Muscle layer of duodenum (tissue), 2 donors: ENCODE measurements around the gene GLDN.
A peak's percentile ranks its signal among the peaks of the same experiment; 100 is the strongest.

Source experiments
- H3K27ac ChIP-seq: one replicate; pipeline ENCODE4 v1.7.0; 2013; ENCODE audit warnings: mild to moderate bottlenecking, low read length
- H3K27me3 ChIP-seq: one replicate; pipeline ENCODE4 v1.7.0; 2013; ENCODE audit warnings: low read depth, mild to moderate bottlenecking, control low read depth, low read length
- H3K36me3 ChIP-seq, 2 donors: one replicate each; pipeline ENCODE4 v1.7.0; 2013; ENCODE audit warnings: low read length in 2 of 2, control low read depth in 1 of 2, mild to moderate bottlenecking in 1 of 2; ENCODE audit not compliant: insufficient read depth in 2 of 2, control insufficient read depth in 1 of 2
- H3K4me1 ChIP-seq, 2 donors: one replicate each; pipeline ENCODE4 v1.7.0; 2013; ENCODE audit warnings: low read length in 2 of 2, mild to moderate bottlenecking in 2 of 2, control low read depth in 1 of 2, moderate library complexity in 1 of 2; ENCODE audit not compliant: insufficient read depth in 2 of 2, control insufficient read depth in 1 of 2
- H3K4me3 ChIP-seq, 2 donors: one replicate each; pipeline ENCODE4 v1.7.0; 2013; ENCODE audit warnings: low read length in 2 of 2, low read depth in 1 of 2, mild to moderate bottlenecking in 1 of 2
- H3K9me3 ChIP-seq, 2 donors: one replicate each; pipeline ENCODE4 v1.7.0; 2013; ENCODE audit warnings: low read length in 2 of 2, control low read depth in 1 of 2, mild to moderate bottlenecking in 1 of 2; ENCODE audit not compliant: control insufficient read depth in 1 of 2
- donor health status: healthy.

The GLDN gene

DNA sequence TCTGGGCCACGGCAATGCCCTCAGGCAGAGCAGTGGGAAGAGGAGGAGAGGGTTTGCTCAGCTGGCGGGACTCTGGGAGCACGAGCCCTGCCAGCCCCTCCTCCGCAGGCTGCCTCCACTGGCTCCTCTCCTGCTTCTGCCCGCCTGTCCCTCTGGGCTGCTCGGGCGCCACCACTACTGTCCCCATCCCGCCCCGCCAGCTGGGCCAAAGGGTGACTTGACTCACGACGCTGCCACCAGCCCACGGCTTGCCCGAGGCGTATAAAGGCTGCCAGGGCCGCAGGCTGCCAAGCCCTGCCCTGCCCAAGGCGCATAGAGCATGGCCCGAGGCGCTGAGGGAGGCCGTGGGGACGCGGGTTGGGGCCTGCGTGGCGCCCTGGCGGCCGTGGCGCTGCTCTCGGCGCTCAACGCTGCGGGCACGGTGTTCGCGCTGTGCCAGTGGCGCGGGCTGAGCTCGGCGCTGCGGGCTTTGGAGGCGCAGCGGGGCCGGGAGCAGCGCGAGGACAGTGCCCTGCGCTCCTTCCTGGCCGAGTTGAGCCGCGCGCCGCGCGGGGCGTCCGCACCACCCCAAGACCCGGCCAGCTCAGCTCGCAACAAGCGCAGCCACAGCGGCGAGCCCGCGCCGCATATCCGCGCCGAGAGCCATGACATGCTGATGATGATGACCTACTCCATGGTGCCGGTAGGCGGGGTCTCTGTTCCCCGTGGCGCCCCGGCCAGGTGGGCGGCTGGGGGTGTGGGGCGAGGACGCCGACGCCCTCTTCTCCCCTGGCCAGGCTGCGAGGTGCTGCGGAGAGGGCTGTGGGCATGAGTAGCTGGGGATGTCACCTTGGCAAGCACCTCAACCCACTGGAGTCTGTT, at the start of gene GLDN:
Gene GLDN, plus strand, starts transcription at position 290 of the 861 bp plus-strand sequence. Its CDS starts 30 bp downstream, at position 320.
- H3K27ac ChIP-seq, result no peak within 1 kb of the TSS
- H3K4me1 ChIP-seq, result peaks cover 0 to 3% of the 10 kb centered on the region in 2 donors
- H3K36me3 ChIP-seq, result no peaks in the 10 kb centered on the region
- H3K27me3 ChIP-seq, result no peaks in the 10 kb centered on the region
- H3K9me3 ChIP-seq, result no peaks in the 10 kb centered on the region
- peak within 1 kb of the TSS; percentile 17 to 66 for H3K4me3 ChIP-seq

DNA sequence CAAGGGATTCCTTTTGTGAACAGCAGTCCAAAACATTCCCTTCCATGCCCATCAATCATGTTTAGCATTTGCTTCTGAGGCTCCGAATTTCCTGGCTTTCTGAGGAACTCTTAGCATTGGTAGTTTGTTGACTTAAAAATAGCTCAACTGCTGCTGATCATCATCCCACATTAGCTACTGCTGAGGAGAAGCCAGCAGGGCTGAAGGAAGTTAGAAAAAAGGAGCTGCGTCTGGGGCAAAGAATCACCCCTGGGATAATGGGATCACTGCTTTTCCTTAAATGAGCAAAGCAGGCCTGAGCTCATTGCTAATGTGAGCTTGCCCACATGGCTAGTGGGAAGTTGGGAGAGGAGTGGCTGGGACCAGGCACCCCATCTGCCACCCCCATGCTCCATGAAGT, 42.8 kb upstream of the GLDN start:
- Histone ChIP-seq H3K4me1 (peaks cover 0 to 14% of the 10 kb centered on the region in 2 donors), H3K4me3 (no peak overlapping the region), H3K27me3 (no peaks in the 10 kb centered on the region), H3K36me3 (no peaks in the 10 kb centered on the region), H3K9me3 (no peaks in the 10 kb centered on the region), H3K27ac (no peak overlapping the region)

DNA sequence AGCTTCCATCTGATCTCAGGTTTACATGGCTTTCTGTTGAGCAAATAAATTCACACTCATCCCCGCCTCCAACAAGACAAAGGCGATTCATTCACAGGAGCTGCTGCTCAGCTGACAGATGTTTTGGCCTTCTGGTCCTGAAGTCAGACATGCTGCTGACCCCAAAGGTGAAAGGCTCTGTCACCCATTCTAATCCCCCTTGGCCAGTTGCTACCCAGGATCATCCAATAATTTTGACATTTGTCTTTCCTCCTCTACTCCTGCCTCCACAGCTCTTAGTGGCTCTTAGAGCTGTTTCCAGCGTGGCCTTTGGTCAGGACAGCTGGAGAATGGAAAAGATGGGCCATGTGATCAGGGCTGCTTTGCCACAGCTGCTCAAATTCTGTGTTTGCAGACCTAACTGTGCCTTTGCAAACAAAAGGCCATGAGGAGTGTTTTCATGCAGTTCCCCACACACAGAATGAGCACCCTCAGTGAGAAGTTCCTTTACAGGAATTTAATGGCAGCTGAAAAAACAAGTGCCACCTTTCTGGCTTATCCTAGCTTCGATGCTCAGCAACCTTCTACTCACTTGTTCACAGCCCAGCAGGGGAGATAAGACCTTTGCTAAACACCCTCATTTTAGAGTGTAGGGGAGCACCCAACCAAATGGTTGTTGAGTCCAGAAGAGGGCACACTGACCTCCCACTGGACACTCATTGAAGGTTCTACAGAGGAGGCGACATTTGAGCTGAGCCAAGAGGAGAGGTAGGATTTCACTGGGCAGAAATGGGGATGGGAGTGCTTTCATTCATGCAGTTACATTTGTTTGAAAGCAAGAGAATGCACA, 42.1 kb upstream of the GLDN start:
- Histone ChIP-seq H3K4me1 (peaks cover 0 to 14% of the 10 kb centered on the region in 2 donors), H3K27me3 (no peaks in the 10 kb centered on the region), H3K4me3 (no peak overlapping the region), H3K36me3 (no peaks in the 10 kb centered on the region), H3K9me3 (no peaks in the 10 kb centered on the region), H3K27ac (no peak overlapping the region)

DNA sequence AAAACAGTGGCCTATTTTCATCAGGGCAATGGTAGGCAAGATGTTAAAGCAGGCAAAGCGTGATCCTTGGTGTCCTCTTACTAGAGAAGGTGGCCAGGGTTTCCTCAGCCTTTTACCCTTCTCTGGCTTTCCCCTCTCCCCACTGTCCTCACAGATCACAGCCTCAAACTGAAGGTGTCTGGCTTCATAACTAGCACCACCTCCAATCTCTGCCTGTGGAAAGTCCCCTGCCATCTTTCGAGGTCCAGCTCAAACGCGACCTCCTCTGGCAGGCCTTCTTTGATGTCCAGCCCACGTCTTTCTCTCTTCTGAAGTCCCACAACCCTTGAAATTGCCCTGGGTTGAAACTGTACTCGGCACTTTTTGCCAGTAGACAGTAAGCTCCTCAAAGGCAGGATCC, 39.0 kb upstream of the GLDN start:
- Histone ChIP-seq H3K27me3 (no peaks in the 10 kb centered on the region), H3K27ac (no peak overlapping the region), H3K9me3 (no peaks in the 10 kb centered on the region), H3K4me3 (no peak overlapping the region), H3K36me3 (no peaks in the 10 kb centered on the region), H3K4me1 (peaks cover 0 to 14% of the 10 kb centered on the region in 2 donors)

DNA sequence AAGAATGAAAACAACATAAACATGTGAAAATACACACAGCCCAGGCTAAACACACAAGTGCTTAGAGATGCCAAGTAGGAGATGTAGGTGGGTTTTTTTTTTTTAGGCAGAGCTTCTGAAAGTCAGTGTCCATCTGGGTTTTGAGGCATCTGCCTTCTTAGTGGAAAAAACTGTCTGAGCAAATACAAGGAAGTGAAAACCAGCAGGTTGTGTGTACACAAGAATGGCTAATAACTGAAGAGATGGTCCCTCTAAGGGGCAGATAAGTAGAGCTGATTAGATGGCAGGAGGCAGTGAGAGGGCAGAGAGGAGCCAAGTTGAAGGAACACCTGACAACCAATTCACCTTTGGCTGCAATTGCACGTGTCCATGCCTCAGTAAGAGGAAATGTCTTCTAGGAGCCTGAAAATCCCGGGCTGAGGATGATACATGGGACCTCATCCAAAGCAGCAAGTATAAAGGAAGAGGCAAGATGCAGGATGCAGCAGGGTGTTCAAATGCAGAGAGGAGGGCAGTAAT, 37.9 kb upstream of the GLDN start:
- Histone ChIP-seq H3K4me3 (no peak overlapping the region), H3K4me1 (peaks cover 0 to 13% of the 10 kb centered on the region in 2 donors), H3K27ac (no peak overlapping the region), H3K9me3 (no peaks in the 10 kb centered on the region), H3K27me3 (no peaks in the 10 kb centered on the region), H3K36me3 (no peaks in the 10 kb centered on the region)

DNA sequence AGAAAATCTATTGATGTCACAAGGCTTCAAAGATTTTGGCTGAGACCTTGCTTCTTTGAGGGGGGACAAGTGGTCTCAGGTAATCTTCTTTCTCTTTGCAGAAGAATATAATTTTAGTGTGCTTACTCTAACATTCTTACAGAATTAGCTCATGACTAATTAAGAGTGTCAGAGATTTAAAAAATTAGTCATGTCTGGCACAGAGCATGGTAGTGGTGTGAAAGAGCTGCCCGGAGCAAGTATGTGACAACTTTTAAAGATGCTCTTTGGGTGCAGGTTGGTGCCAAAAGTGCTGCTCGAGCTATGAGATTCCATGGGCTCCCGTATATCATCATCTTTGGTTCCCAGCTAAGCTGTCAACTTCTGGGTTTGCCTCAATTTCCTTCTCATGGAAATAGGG, 34.1 kb upstream of the GLDN start:
- no peaks in the 10 kb centered on the region for H3K27me3 ChIP-seq
- no peak overlapping the region for H3K4me3 ChIP-seq
- no peak overlapping the region for H3K27ac ChIP-seq
- H3K4me1 ChIP-seq, result peaks cover 0 to 1% of the 10 kb centered on the region in 2 donors
- H3K9me3 ChIP-seq, result no peaks in the 10 kb centered on the region
- no peaks in the 10 kb centered on the region for H3K36me3 ChIP-seq

DNA sequence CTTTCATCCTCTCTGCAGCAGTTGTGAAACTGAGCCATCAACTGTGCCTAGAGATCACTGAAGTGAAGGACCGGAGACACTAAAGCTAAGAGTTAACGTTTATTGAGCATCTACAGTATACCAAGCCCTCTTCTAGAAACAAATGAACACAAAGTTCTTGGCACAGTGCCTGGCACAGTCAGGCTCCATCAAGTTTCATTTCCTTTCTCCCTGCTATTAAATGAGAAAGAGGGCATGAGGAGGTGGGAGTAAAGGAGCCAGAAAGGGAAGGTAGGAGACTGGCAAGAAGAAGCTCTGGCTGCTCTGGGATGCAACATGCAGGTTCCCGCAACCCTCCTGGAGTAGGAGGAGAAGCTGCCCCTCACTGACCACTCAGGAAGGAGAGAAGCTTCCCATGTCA, 33.6 kb upstream of the GLDN start:
- H3K9me3 ChIP-seq, result no peaks in the 10 kb centered on the region
- no peak overlapping the region for H3K27ac ChIP-seq
- no peaks in the 10 kb centered on the region for H3K27me3 ChIP-seq
- H3K36me3 ChIP-seq, result no peaks in the 10 kb centered on the region
- H3K4me1 ChIP-seq, result peaks cover 0 to 6% of the 10 kb centered on the region in 2 donors
- H3K4me3 ChIP-seq, result no peak overlapping the region

DNA sequence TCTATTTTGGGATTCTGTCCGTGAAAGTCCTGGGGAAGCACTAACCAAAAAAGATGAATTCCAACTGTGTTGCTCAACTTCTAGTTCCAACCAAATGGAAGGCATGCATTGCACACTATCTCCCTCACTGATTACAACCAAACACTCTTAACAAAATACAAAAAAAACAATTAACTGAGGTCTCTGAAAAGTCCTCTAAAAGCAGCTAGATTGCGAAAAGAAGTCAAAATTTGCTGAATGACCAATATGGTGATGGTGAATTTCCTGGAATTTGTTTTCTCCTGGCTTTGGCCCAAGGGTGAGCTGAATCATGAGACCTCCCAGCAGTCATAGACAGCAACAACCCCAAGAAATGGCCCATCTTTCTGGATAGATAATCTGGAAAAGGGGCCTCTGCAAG, 31.4 kb upstream of the GLDN start:
- no peak overlapping the region for H3K4me3 ChIP-seq
- H3K9me3 ChIP-seq, result no peaks in the 10 kb centered on the region
- H3K36me3 ChIP-seq, result no peaks in the 10 kb centered on the region
- H3K4me1 ChIP-seq, result peaks cover 0 to 8% of the 10 kb centered on the region in 2 donors
- H3K27me3 ChIP-seq, result no peaks in the 10 kb centered on the region
- H3K27ac ChIP-seq, result no peak overlapping the region

DNA sequence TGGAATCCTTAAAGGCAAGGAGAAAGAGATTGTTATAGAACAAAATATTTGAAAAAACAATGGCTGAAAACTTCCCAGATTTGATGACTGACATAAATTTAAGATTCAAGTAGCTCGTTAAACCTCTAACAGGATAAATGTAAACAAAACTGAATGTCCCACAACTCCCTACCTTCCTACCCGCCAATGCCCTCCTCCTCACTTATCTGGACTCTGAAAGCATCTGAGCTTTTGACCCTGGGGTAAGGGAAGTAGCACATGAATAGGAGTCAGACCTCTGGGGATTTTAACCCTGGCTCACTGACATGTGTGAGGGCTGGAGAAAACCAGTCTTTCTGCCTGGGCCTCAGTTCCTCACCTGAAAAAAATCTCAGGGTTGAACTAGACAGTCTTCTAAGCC, 29.9 kb upstream of the GLDN start:
- Histone ChIP-seq H3K9me3 (no peaks in the 10 kb centered on the region), H3K27me3 (no peaks in the 10 kb centered on the region), H3K4me3 (no peak overlapping the region), H3K27ac (no peak overlapping the region), H3K4me1 (peaks cover 0 to 8% of the 10 kb centered on the region in 2 donors), H3K36me3 (no peaks in the 10 kb centered on the region)

DNA sequence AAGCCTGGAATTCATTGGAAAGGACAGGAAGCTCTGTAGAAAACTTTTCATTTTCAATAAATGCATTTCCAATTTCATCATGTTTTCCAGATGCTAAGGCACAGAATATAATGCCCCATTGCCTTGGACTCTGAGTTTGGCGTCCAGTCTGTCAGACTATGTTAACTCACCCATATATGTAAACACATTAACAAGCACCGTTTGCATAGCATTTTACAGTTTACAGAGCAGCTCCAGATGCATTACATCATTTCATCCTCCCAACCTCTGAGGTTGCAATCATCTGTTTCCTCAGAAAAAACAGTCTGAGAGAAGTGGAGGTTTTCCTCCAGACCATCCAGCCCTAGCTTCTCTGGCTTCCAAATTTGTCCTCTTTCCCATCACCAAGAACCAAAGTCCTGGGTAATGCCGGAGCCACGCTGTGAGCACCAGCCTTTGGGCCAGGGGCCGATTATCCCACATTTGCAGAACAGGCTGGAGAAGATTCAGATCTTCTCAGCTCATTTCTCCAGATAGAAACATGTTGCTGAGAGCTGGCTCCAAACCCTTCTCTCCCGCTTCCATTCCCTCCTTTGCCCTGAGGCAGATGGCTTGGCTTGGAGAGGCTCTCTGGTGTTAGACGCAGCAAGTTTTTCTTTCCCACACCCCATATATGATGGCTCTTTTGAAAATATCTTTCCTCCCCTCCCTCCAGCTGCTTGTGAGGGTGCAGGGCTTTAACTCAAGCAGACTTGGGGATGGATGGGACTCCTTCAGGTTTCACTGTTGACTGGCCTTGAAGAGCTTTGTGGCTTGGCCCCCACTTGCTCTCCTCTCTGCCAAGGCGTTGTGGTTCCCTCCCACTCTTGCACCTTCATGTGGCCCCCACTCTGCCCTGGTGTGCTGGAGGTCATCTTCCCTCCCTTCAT, 29.0 kb upstream of the GLDN start:
- H3K4me3 ChIP-seq, result no peak overlapping the region
- no peaks in the 10 kb centered on the region for H3K27me3 ChIP-seq
- no peaks in the 10 kb centered on the region for H3K36me3 ChIP-seq
- no peak overlapping the region for H3K27ac ChIP-seq
- H3K4me1 ChIP-seq, result peaks cover 0 to 8% of the 10 kb centered on the region in 2 donors
- H3K9me3 ChIP-seq, result no peaks in the 10 kb centered on the region

DNA sequence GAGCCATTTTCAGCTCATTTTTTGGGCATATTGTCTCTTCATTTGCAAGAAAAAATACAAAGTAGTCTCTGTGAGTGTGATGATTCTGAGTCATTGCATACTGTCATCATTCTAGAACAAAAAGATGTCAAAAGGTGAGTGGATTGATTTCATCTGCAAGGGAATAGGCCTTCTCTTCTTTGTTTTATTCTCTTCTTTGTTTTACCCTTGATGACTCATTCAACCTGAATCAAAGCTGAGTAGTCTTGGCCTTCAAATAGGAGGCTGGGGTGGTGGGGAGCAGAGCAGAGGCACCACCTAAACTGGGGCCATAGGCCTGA, 28.4 kb upstream of the GLDN start:
- Histone ChIP-seq H3K27me3 (no peaks in the 10 kb centered on the region), H3K4me1 (peaks cover 0 to 8% of the 10 kb centered on the region in 2 donors), H3K9me3 (no peaks in the 10 kb centered on the region), H3K27ac (no peak overlapping the region), H3K4me3 (no peak overlapping the region), H3K36me3 (no peaks in the 10 kb centered on the region)
